GM19035 (cell line): ENCODE measurements around the gene INVS.
"Not testable (repeated sequence)": the region's sequence is repeated elsewhere in the genome, so short reads cannot be mapped to it uniquely, and the experiment has no call there.

Experiments
- ATAC-seq: cut with Tn5 transposase; IDR thresholded peaks from one replicate; pipeline ENCODE4 v1.9.1; 2021; ENCODE audit not compliant: unreplicated experiment

Gene INVS

DNA sequence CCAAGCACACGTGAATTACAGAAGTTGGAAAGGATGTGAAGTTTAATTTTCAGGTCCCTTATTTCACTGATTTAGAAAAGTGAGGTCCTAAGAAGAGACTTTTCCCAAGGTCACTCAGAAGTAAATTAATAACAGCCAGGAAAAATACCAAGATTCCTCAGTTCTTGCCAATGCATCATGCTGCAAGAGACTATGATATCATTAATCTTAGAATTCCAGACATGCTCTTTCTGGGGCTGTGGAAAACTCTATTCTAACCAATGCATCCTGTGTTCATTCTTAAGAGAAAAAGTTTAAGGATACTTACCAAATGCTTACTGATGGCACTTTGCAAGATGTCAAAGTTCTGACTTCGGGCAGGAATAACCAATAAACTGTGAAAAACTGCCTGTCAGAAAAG, 210.9 kb downstream of the INVS start:
- ATAC-seq: no peak

GRCh38 chr9:100315561-100315960, 216.5 kb downstream of the INVS start:
- no peak for ATAC-seq

DNA sequence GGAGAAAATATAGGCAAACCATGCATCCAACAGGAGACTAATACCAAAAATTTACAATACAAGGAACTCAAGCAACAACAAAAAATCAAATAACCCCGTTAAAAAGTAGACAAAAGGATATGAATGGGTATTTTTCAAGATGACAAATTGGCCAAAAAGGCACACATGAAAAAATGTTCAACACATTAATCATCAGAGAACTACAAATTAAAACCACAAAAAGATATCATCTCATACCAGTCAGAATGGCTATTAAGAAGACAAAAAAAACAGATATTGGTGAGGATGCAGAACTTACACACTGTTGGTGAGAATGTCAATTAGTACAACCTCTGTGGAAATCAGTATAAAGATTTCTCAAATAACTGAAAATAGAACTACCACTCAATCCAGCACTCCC, 218.7 kb downstream of the INVS start:
- no peak for ATAC-seq

DNA sequence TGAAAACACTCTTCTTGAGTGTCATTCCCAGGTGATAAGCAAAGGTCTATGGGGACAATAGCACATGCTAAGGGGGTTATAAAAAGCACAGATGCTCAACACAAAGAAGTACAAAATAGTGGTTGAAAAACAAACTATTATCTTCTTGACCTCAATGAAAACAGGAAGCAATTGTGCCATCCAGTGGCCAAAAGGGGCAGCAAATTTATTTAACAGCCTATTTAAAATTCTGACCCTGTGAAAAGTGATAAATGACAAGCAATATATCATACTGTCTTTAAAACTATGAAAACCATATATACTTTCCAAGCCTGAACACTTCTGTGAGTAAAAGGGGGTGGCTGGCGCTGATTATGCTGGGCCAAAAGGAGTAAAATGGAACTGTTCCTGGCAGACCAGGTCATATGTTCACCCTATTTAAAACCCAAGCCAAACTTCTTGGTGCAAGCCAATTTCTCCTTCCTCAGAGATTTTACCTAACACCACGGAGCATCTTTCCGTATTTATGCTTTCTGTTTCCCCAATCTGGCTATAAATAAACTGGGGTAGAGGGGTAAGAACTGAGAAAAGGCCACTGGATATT, 224.0 kb downstream of the INVS start:
- ATAC-seq: no peak

- ATAC-seq: no peak
Measured at GRCh38 chr9:100324594-100325200, 225.7 kb downstream of the INVS start.

DNA sequence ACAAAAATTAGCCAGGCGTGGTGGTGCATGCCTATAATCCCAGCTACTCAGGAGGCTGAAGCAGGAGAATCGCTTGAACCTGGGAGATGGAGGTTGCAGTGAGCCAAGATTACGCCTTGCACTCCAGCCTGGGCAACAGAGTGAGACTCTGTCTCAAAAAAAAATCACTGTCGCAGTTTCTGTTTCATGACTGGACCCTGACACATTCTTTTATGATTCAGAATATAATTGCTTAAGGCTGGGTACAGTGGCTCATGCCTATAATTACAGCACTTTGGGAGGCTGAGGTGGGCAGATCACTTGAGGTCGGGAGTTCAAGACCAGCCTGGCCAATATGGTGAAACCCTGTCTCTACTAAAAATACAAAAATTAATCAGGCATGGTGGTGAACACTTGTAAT, 239.7 kb downstream of the INVS start:
- not testable (repeated sequence) for ATAC-seq

DNA sequence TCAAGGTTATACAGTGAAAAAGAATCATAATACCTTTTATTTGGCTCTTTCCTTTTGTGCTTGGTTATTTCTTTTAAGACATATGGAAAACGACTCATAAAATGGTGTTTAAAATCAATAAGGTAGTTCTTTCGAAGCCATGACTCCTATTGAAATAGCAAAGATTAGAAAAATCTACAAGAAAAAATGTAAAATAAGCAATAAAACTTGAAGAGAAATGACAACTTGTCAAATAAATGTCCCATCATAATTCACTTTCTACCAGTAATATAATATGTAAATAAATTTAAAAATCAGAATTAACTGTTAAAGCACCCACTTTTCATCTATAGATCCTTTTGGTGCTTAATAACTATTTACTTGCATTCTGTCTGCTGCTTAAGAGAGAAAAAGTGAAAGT, 241.2 kb downstream of the INVS start:
- no peak for ATAC-seq

GRCh38 chr9:100341889-100342288, 242.8 kb downstream of the INVS start:
- no peak for ATAC-seq

GRCh38 chr9:100346836-100347235, 247.8 kb downstream of the INVS start:
- ATAC-seq: no peak

GRCh38 chr9:100350188-100350587, 251.1 kb downstream of the INVS start:
- no peak for ATAC-seq
